Adrenal gland (tissue), 12 donors: Measurements from ENCODE around the gene SPINK4. TPM values are rescaled to one million over a fixed set of nuclear protein-coding genes. Genes with fewer than 3 reads are reported as not detected.

ENCODE experiments used
- DNase-seq, 7 donors: peaks; one replicate each; pipeline ENCODE4 v3.0.0-alpha.2; 2019 to 2020
- H3K27ac ChIP-seq, 5 donors: fragments of 200-600 bp; sonication (generic) in 4 of 5; 1 replicate in 3 of 5; 2 replicates in 2 of 5; pipeline versions ENCODE4 v1.5.1 to v1.8.0; 2016 to 2020; ENCODE audit warnings: mild to moderate bottlenecking in 1 of 5
- H3K27me3 ChIP-seq: fragments of 200-600 bp; 2 replicates; pipeline ENCODE4 v1.8.0; 2021
- H3K36me3 ChIP-seq, 2 donors: fragments of 200-600 bp; replicated peaks in 1 of 2; 1 replicate in 1 of 2; 2 replicates in 1 of 2; pipeline versions ENCODE4 v1.5.1 to v1.8.0; 2018 to 2022
- H3K4me1 ChIP-seq, 2 donors: fragments of 200-600 bp; replicated peaks in 1 of 2; 1 replicate in 1 of 2; 2 replicates in 1 of 2; pipeline versions ENCODE4 v1.5.1 to v1.8.0; 2018 to 2021
- H3K4me3 ChIP-seq, 4 donors: fragments of 200-600 bp; sonication (generic) in 3 of 4; one replicate each; pipeline ENCODE4 v1.5.1; 2016 to 2018
- H3K9me3 ChIP-seq, 3 donors: fragments of 200-600 bp; sonication (generic) in 1 of 3; replicated peaks in 1 of 3; 1 replicate in 2 of 3; 2 replicates in 1 of 3; pipeline versions ENCODE4 v1.5.1 to v1.8.0; 2016 to 2021
- POLR2A ChIP-seq, 2 donors: fragments of 450-650 bp; IDR thresholded peaks; one replicate each; pipeline ENCODE4 v1.6.1; 2017; ENCODE audit warnings: antibody characterized with exemption in 2 of 2, mild to moderate bottlenecking in 2 of 2, moderate library complexity in 1 of 2
- WGBS, 4 donors: extraction: QIAGEN DNeasy Blood & Tissue Kit in 2 of 4; methylation state at CpG; one replicate each; pipeline versions ENCODE4 v1.1.5 to v1.1.7; 2013 to 2017; 5-methylcytosine and 5-hydroxymethylcytosine counted together
- intact Hi-C, 2 donors: fragments of 100-400 bp; cut with DNase I; formaldehyde crosslinking; loops; one replicate each; pipeline versions ENCODE4 v1.14.1 to v1.15.0; 2022 to 2023
- polyA plus RNA-seq, 3 donors: library from polyadenylated mRNA; stranded (reverse); fragments of 200-250 nt in 2 of 3; fragments of 350-450 nt in 1 of 3; fragmentation: Illumina TruSeq in 1 of 3; extraction: RNeasy Lipid Tissue Mini Kit (QIAGEN cat#74804) in 1 of 3; gene quantifications; one replicate each; pipeline ENCODE4 v1.2.3, GENCODE V29; 2013 to 2014
- total RNA-seq, 9 donors: library from RNA; depleted of rRNA in 4 of 9; stranded (reverse); fragments of >200 nt in 4 of 9; fragments of 120-200 nt in 1 of 9; fragmentation: NEBNext Ultra II Directional in 1 of 9; extraction: Animal tissue kit (Norgen Biotek cat#: 25700) in 1 of 9; gene quantifications; one replicate each; pipeline versions ENCODE4 v1.1.0 to v1.2.4, GENCODE V29; 2013 to 2023
- TF ChIP-seq, protein P1 (sequence below), 6 experiments: fragments of 450-650 bp in 4 of 6; fragments of 200-600 bp in 2 of 6; sonication (generic) in 1 of 6; IDR thresholded peaks; 1 replicate in 5 of 6; 2 replicates in 1 of 6; pipeline versions ENCODE4 v1.5.1 to v1.8.0; 2016 to 2021; ENCODE audit warnings: antibody characterized with exemption in 6 of 6, mild to moderate bottlenecking in 2 of 6, moderate library complexity in 1 of 6
- donor health status: healthy with polysubstance abuse.
- donor health status: Bipolar disorder and iron deficiency.
- donor health status: DM: yes; HTN: yes; CAD: no.
- donor health status: DM: no; HTN: no; CAD: no.
- donor health status: DM: no; HTN: no; CAD: no.
- donor health status: DM: yes; HTN: yes; CAD: no.

Gene SPINK4
- total and polyA plus RNA-seq, 12 donors = 1.7 to 12.0 (median 4.3) TPM; not detected in 7

DNA sequence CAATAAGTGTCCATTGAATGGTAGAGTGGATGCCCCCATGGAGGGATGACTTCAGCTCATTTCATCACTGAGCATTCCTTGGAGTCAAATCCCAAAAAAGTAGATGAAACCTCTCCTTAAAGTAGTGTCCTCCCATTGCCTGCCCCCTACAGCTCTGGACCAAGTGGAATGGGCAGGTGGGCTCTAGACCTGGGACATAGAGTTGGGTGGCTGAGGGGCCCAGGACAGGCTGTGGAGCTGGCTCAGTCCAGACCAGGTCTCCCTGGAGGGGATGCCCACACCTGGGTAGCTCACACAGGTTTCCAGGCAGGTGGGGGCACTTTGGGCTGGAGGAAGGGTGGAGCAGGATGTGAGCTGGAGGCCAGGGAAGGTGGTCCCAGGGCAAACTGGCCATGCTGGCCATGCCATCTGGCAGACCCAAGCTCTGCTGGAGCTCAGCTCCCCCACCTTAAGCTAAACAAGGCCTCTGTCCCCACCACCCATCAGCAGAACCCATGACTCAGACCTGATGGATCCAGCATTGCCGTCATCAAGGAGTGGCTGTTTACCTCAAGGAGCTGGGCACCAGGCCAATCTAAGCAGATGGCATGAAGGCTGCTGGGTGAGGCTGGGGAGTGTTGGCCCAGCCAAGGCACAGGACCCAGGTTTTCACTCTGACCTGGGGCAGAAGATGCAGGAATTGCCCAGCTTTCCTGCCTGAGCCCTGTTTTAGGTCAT, 6.2 kb upstream of the SPINK4 start:
- intact Hi-C loops = loop anchor here in 1 of 2 donors (10.0 kb wide), 2 partner anchors 61 to 839 kb away; partner anchors contain the start of gene NFX1

DNA sequence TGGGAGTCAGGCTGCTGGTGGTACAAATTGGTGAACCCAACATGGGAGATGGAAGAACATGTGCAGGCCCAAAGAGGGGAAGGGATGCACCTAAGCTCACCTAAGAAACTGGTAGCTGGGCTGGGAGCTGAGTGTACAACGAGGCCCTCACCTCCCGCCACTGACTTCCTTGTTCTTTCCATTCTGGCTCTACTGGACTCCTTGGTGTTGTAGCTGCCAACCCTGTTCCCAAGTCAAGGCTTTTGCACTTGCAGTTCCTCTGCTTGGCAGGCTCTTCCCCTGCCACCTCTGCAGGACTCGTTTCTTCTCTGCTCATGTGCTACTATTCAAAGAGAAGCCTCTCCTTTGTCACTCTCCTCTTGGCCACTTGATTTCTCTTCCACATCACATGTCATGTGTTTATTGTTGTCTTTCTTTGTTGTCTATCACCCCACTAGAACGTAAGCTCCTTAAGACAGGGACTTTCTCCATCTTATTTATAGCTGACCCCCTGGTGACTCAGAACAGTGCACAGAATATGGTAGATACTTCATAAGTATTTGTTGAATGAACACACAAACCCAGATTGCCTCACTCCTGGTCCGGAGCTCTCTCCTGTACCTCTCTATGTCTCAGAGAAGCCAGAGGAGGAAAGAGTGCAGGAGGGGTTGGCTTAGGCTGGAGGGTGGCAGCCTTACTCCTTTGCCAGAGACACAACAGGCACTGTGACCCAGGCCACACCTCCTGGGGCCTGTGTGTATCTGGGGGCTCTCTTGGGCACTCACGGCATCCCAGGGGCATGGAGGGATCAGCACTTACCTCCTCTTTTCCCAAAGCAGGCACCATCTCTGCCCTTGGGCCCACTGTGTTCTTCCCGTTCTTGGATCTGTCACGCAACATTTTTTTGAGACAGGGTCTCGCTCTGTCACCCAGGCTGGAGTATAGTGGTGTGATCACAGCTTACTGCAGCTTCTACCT, 5.2 kb upstream of the SPINK4 start:
- peaks cover 0 to 7% of the 10 kb centered on the region in 2 donors for H3K4me1 ChIP-seq
- DNase-seq = no peak
- no peak overlapping the region for H3K4me3 ChIP-seq
- H3K27ac ChIP-seq = no peak overlapping the region
- intact Hi-C loops = loop anchor here in 1 of 2 donors (10.0 kb wide), 2 partner anchors 60 to 840 kb away; partner anchors contain the start of gene NFX1
- H3K9me3 ChIP-seq = no peaks in the 10 kb centered on the region
- H3K27me3 ChIP-seq = no peaks in the 10 kb centered on the region
- TF ChIP-seq, protein P1, sequence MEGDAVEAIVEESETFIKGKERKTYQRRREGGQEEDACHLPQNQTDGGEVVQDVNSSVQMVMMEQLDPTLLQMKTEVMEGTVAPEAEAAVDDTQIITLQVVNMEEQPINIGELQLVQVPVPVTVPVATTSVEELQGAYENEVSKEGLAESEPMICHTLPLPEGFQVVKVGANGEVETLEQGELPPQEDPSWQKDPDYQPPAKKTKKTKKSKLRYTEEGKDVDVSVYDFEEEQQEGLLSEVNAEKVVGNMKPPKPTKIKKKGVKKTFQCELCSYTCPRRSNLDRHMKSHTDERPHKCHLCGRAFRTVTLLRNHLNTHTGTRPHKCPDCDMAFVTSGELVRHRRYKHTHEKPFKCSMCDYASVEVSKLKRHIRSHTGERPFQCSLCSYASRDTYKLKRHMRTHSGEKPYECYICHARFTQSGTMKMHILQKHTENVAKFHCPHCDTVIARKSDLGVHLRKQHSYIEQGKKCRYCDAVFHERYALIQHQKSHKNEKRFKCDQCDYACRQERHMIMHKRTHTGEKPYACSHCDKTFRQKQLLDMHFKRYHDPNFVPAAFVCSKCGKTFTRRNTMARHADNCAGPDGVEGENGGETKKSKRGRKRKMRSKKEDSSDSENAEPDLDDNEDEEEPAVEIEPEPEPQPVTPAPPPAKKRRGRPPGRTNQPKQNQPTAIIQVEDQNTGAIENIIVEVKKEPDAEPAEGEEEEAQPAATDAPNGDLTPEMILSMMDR (IDR thresholded peaks at IDR 0.05) = no peak
- no peak for TF ChIP-seq POLR2A (IDR thresholded peaks at IDR 0.05)
- H3K36me3 ChIP-seq = no peaks in the 10 kb centered on the region
- WGBS, 4 donors = 72 to 85% (median 80%) methylated on average over 9 of the region's 9 CpGs

More for the DNA sequence above, 6.2 kb upstream of the SPINK4 start:
- no peaks in the 10 kb centered on the region for H3K36me3 ChIP-seq
- DNase-seq = peak; percentile 57 to 80 (median 77)
- no peaks in the 10 kb centered on the region for H3K4me1 ChIP-seq
- TF ChIP-seq, protein P1 (IDR thresholded peaks at IDR 0.05) = no peak
- TF ChIP-seq POLR2A (IDR thresholded peaks at IDR 0.05) = no peak
- H3K27me3 ChIP-seq = no peaks in the 10 kb centered on the region
- H3K27ac ChIP-seq = no peak overlapping the region
- H3K9me3 ChIP-seq = no peaks in the 10 kb centered on the region
- 19 to 40% (median 28%) methylated on average over 1 of the region's 1 CpG; no CpG with 5 or more reads in 1 of the 4 donors for WGBS, 4 donors
- no peak overlapping the region for H3K4me3 ChIP-seq

DNA sequence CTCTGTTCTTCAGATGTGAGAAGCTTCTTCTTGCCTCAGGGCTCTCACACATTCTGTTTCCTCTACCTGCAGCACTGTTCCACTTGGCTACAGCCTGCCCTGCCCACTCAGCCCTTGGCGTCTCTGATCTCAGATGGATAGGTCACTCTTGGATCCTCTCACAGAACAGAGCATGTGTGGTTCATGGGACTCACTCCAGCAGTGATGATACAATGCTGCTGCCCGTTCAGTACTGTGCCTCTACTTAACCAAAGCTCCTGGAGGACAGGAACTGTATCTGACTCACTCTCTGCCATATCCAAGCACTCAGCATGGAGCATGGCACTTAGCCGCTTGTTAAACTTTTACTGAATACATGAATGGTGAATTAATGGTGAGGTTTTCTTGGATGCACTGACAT, 3.4 kb upstream of the SPINK4 start:
- H3K4me3 ChIP-seq = no peak overlapping the region
- H3K9me3 ChIP-seq = no peaks in the 10 kb centered on the region
- WGBS, 4 donors = 66 to 69% (median 67%) methylated on average over 3 of the region's 3 CpGs
- no peak for DNase-seq
- H3K27me3 ChIP-seq = no peaks in the 10 kb centered on the region
- peaks cover 0 to 16% of the 10 kb centered on the region in 2 donors for H3K4me1 ChIP-seq
- intact Hi-C loops = loop anchor here in 1 of 2 donors (10.0 kb wide), 2 partner anchors 58 to 842 kb away; partner anchors contain the start of gene NFX1
- H3K36me3 ChIP-seq = no peaks in the 10 kb centered on the region
- no peak overlapping the region for H3K27ac ChIP-seq
- no peak for TF ChIP-seq POLR2A (IDR thresholded peaks at IDR 0.05)
- TF ChIP-seq, protein P1 (IDR thresholded peaks at IDR 0.05) = no peak

DNA sequence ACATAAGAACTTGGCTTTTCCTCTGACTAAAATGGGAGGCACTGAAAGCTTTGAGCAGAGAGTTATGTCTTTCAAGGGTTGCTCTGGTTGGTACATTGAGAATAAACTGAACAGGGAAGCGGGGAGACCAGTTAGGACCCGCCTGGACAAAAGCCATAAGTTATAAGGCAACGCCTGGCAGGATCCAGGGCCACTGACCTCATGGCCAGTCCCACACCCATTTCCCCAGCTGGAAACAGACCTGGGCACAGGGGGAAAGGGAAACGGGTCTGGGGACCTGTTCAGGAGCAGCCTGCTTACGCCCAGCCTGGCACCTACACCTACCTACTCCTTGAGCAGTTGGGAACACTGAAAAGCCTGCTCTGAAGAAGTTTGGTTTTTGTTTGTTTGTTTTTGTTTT, 1.3 kb downstream of the SPINK4 start:
- H3K36me3 ChIP-seq = no peaks in the 10 kb centered on the region
- H3K27me3 ChIP-seq = no peaks in the 10 kb centered on the region
- 59 to 82% (median 76%) methylated on average over 5 of the region's 5 CpGs for WGBS, 4 donors
- H3K9me3 ChIP-seq = no peaks in the 10 kb centered on the region
- peaks cover 0 to 16% of the 10 kb centered on the region in 2 donors for H3K4me1 ChIP-seq
- no peak overlapping the region for H3K27ac ChIP-seq
- TF ChIP-seq, protein P1 (IDR thresholded peaks at IDR 0.05) = no peak
- TF ChIP-seq POLR2A (IDR thresholded peaks at IDR 0.05) = no peak
- DNase-seq = no peak
- intact Hi-C loops = no loop called here
- H3K4me3 ChIP-seq = no peak overlapping the region
